PFSK-1 (cell line): ENCODE measurements around the gene SFXN3.

Experiments
- FOXP2 ChIP-seq: optimal IDR thresholded peaks from 2 replicates; pipeline ENCODE3; 2011; ENCODE audit warnings: borderline replicate concordance, control low read depth, inconsistent platforms; ENCODE audit not compliant: insufficient read depth; ENCODE audit errors: extremely low read length, extremely low read depth
- POLR2AphosphoS5 ChIP-seq: IDR thresholded peaks from 2 replicates; pipeline ENCODE4 v1.6.1; 2012; ENCODE audit warnings: low read depth, mild to moderate bottlenecking, control low read depth, low read length, moderate library complexity
- REST ChIP-seq, 2 experiments: IDR thresholded peaks; 2 replicates each; pipeline versions ENCODE4 v1.6.1 to v1.8.0; 2011 to 2012; ENCODE audit warnings: low read depth in 2 of 2, low read length in 2 of 2, control low read depth in 1 of 2, inconsistent platforms in 1 of 2, mild to moderate bottlenecking in 1 of 2, moderate library complexity in 1 of 2; ENCODE audit not compliant: insufficient read depth in 1 of 2
- SIN3A ChIP-seq: IDR thresholded peaks from 2 replicates; pipeline ENCODE4 v1.6.1; 2012; ENCODE audit warnings: mild to moderate bottlenecking, low read length, moderate library complexity, borderline replicate concordance; ENCODE audit not compliant: insufficient read depth
- TAF1 ChIP-seq: IDR thresholded peaks from 2 replicates; pipeline ENCODE4 v1.6.1; 2012; ENCODE audit warnings: low read length, control low read depth, borderline replicate concordance; ENCODE audit not compliant: insufficient read depth

The SFXN3 gene

GRCh38 chr10:101005869-101006567 is 25.0 kb upstream of the SFXN3 start:
- TF ChIP-seq TAF1 (no peak), REST (IDR thresholded peaks at IDR 0.05; ENCODE audit: insufficient read depth in 1 of 2, low read depth in 2 of 2, low read length in 2 of 2) (no peak), FOXP2 (no peak), POLR2AphosphoS5 (no peak), SIN3A (no peak)

- TF ChIP-seq FOXP2: no peak
- TF ChIP-seq POLR2AphosphoS5: 0 out of 2 replicates have a peak, but pooled peaks have one; percentile 21
- no peak for TF ChIP-seq SIN3A
- no peak for TF ChIP-seq TAF1
Measured at GRCh38 chr10:101006593-101007098, 24.4 kb upstream of the SFXN3 start.

GRCh38 chr10:101007099-101007711 is 23.8 kb upstream of the SFXN3 start:
- no peak for TF ChIP-seq SIN3A
- no peak for TF ChIP-seq REST (IDR thresholded peaks at IDR 0.05; ENCODE audit: insufficient read depth in 1 of 2, low read depth in 2 of 2, low read length in 2 of 2)
- TF ChIP-seq FOXP2: no peak
- TF ChIP-seq TAF1: no peak
- no peak for TF ChIP-seq POLR2AphosphoS5

GRCh38 chr10:101007915-101008822 is 22.9 kb upstream of the SFXN3 start:
- TF ChIP-seq POLR2AphosphoS5: no peak
- no peak for TF ChIP-seq TAF1
- TF ChIP-seq SIN3A: no peak
- no peak for TF ChIP-seq REST (IDR thresholded peaks at IDR 0.05; ENCODE audit: insufficient read depth in 1 of 2, low read depth in 2 of 2, low read length in 2 of 2)
- no peak for TF ChIP-seq FOXP2

GRCh38 chr10:101008823-101009423 is 22.1 kb upstream of the SFXN3 start:
- TF ChIP-seq SIN3A (no peak), POLR2AphosphoS5 (no peak), REST (IDR thresholded peaks at IDR 0.05; ENCODE audit: insufficient read depth in 1 of 2, low read depth in 2 of 2, low read length in 2 of 2) (no peak), FOXP2 (no peak), TAF1 (no peak)
